HG02852 (cell line): ENCODE results near the gene MTARC2.

Source experiments
- ATAC-seq: cut with Tn5 transposase; IDR thresholded peaks from one replicate; pipeline ENCODE4 v1.9.1; 2021; ENCODE audit warnings: mild to moderate bottlenecking, moderate library complexity; ENCODE audit not compliant: unreplicated experiment

MTARC2 gene

DNA sequence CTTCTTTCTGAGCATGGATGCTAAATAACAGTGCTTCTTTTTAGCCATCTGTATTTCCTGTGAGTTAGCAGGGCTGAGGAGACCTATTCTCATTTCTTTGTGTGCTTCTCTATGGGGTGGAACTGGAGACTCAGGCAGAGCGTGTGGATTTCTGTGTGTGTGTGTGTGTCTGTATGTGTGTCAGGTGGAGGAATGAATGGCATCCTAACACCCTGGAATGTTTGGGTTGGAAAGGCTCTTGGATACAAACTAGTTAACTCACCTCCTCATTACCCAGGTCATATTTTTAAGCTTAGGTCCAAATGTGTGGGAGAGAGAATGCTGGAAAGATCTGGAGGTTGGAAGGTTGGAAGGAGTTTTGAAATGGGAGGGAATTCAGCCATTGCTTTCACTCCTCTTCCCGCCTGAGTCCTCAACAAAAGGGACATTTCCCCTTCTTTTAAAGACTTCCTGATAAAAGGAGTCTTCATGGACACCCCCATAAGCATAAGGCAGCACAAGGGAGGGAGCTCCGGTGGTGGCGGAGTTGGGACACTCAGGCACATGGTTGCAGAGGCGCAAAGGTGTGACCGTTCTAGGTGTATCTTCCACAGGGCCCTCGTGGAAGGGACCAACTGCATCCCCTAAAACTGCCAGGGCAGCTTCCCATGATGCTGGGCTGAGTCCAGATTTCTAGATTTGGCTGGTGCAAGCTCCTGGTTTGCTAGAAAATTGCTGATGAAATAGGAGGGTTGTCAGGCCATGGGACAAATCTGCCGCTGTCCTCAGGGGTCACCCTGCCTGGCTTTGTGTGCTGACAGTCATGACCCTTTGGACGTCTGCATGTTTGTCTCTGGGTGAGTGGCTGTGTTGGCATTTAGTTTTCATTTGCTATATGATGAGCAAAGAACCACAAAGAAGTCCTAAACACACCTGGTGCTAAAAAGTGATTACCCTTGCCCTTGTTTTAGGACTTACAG is 76.2 kb downstream of the MTARC2 start:
- ATAC-seq, result no peak

DNA sequence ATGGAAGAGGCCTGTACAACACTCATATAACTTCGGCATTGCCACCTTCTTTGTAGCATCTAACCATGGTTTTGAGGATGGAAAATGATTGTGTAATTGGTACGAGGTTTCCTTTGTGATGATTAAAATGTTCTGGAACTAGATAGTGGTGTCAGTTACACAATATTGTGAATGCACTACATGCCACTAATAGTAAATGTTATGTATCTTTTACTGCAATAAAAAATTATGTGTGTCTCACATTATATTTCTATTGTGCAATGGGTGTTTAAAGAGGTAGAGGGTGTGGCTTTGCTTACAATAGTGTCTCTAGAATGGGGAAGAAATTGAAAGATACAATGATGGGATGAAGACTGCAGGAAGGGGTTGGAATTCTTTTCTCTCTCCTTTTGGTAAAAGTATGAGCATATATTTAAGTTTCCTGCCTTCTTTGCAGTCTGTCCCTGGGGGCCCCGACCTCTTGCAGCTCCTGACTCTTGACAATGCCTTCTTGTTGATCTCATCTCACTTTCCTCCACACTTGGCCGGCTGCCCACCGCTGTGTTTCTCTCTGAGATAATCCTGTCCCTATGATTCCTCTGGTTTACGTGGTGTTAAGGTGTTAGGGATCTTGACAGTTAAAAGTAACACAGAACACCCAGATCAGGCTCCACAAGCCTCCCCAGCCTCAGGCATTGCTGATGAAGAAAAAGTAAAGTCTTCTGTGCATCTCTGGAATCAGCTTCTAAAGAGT is 77.9 kb downstream of the MTARC2 start:
- ATAC-seq, result no peak

DNA sequence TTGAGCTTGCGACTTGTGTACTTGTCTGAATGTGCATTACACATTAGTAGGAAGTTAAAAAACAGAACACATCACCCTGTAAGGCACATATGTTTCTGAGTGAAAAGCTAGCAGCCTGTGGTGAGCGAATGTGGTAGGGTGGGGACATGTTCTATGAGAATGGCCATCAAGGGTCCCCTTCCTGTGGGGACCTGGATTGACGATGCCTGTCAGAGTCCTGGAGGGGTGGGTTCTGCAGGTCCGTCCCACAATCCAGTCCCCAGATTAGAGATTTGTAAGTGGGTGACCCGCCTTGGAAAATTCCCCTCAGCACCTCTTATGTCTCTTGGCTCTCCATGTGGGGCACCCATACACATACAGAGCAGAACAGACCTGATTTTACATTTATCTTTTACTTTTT is 78.6 kb downstream of the MTARC2 start:
- no peak for ATAC-seq

DNA sequence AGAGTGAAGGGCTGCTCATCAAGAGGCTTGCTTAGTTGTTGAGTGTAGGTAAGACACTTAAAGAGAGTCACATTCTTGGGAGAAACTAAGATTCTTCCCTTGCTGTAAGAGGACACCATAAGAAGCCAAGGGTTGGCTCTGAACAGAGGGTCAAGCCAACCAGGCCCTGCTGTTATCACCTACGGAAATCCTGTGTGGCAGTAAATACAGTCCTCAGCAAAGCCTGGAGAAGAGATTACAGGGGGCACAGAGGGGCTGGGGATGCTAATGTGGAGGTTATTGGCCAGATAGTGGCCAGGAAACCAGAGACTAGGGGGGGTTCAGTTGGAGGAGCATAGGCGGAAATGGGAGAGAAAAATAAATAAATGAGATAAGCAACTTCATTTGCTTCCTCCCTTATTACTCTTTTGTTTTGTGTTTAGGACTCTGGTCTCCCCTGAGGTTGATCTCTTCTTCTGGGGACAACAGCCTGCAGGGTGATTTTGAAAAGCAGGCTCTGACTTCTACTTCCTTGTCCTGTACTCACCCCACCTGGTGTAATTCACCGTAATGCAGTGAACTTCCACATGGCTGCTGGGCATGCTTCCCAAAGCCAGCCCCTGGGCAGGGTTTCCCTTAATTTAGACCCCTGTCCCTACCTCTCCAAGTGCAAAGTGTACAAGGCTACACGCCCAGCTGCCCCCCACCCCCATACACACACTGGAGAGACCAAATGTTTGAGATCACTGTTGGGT is 79.5 kb downstream of the MTARC2 start:
- ATAC-seq, result no peak

DNA sequence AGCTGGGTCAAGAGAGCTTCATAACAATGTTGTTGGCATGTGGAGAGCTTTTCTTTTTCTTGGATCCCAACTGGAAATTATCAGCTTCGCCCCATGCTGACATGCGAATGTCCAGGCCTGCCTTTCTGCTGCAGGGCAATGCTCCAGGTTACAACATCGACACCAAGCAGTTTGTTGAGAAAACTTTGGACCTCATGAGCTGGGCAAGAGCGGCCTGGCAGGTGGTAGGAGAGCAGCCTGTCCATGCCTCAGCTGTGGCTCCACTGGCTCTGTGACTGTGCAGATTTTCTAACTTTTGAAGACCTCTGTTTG is 80.0 kb downstream of the MTARC2 start:
- no peak for ATAC-seq

DNA sequence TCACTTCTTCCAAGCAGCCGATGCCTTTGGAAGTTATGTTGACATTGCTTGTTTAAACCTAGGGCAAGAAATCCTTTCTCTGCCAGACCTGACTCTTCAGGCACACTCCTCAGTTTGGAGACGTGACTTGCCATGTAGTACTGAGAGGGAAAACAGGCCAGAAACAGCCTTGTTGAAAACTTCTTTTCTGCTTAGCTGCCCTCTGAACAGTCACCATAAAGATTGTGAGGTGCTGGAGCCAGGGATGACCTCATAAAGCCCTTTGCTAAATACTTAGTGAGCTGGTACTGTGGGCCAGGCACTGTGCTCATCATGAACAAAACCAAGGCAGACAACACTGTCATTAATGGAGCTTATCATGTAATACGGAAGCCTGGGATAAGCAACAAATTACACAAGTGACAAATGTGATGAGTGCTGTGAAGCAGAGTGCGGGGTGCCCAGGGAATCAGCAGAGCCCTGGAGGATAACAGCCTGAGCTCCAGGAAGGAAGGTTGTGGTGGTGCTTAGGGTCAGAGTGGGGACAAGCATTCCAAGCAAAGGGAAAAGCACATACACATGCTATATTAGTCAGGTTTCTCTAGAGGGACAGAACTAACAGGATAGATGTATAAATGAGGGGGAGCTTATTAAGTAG is 80.9 kb downstream of the MTARC2 start:
- no peak for ATAC-seq

DNA sequence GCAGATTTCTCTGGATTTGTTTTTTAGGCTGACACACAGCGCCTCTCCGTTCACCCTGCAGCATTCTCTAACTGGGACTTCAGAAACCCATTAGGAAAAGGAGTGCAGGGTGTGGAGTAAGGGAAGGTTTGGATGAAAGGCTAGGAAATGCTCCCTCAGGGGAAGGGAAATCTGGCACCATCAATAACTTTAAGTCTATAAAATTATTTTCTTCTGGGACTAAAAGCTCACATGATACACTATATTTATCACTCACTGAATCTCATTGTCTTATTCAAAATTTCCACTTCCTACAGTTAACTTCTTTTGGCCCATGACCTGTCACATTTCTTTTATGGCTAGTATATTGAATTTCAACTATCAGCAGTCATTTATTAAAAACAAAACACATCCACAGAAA is 85.3 kb downstream of the MTARC2 start:
- no peak for ATAC-seq
